ENCODE results near the gene FAM83D.

GRCh38 chr20:38878866-38879265 is 47.4 kb upstream of the FAM83D start:
- no peak for TF ChIP-seq CTCF (IDR thresholded peaks at IDR 0.05)
- TF ChIP-seq EP300 (IDR thresholded peaks at IDR 0.05): no peak

All from sigmoid colon (tissue), 4 donors.